HepG2 (cell line): ENCODE measurements around the gene PLEKHG2. TPM values are rescaled to one million over a fixed set of nuclear protein-coding genes. Genes with fewer than 3 reads are reported as not detected.
A peak's percentile ranks its signal among the peaks of the same experiment; 100 is the strongest.

Experiments
- ATAC-seq: fragments of 200-7000 bp; cut with Tn5 transposase; 3 replicates; pipeline ENCODE4 v1.9.1; 2020; ENCODE audit warnings: mild to moderate bottlenecking, moderate library complexity
- BruUV-seq: library from RNA; stranded (reverse); fragments of 400-500 nt; replicated peaks from 2 replicates; lab custom pipeline; 2021; lab: Mats Ljungman, UMichigan
- CTCF ChIA-PET: fragments of 300-600 bp; formaldehyde crosslinking; extraction: SDS; loops from one replicate; lab custom pipeline; 2021; ENCODE audit warnings: low total read pairs, inconsistent platforms, low intra/inter-chr PET ratio; lab: Yijun Ruan, JAX
- POLR2A ChIA-PET: fragments of 350-600 bp; sonication (Branson Sonifier 250); formaldehyde crosslinking; loops from one replicate; lab custom pipeline; 2020; ENCODE audit warnings: antibody characterized with exemption, inconsistent platforms; lab: Yijun Ruan, JAX
- DNase-seq: peaks from one replicate; pipeline ENCODE4 v3.0.0-alpha.2; 2015; ENCODE audit warnings: low spot score
- FAIRE-seq: peaks from 3 replicates; lab custom pipeline; 2011; peaks lifted over from hg19 to GRCh38; lab: Jason Lieb, UNC
- H2AFZ ChIP-seq: one replicate; pipeline ENCODE4 v1.6.1; 2011; ENCODE audit warnings: low read length, inconsistent platforms
- H3K27ac ChIP-seq: fragments of 300-600 bp; 3 replicates; pipeline ENCODE4 v1.8.0; 2011; ENCODE audit warnings: mixed run types, mild to moderate bottlenecking, mixed read lengths, low read length, inconsistent platforms; ENCODE audit not compliant: insufficient read depth; ENCODE audit errors: extremely low read length
- H3K27me3 ChIP-seq, 2 experiments: fragments of 200-600 bp in 1 of 2; 2 replicates in 1 of 2; 3 replicates in 1 of 2; pipeline versions ENCODE4 v1.6.0 to v1.8.0; 2011; ENCODE audit warnings: low read length in 2 of 2, mild to moderate bottlenecking in 2 of 2, moderate library complexity in 2 of 2, inconsistent platforms in 1 of 2; ENCODE audit not compliant: insufficient read depth in 2 of 2, control insufficient read depth in 1 of 2
- H3K36me3 ChIP-seq, 2 experiments: fragments of 200-600 bp in 1 of 2; replicated peaks in 1 of 2; 2 replicates in 1 of 2; 3 replicates in 1 of 2; pipeline versions ENCODE4 v1.5.1 to v1.8.0; 2011; ENCODE audit warnings: low read length in 2 of 2, inconsistent platforms in 1 of 2; ENCODE audit not compliant: insufficient read depth in 2 of 2, control insufficient read depth in 1 of 2
- H3K4me1 ChIP-seq: 2 replicates; pipeline ENCODE4 v1.5.1; 2012; ENCODE audit warnings: low read length, inconsistent platforms; ENCODE audit not compliant: insufficient read depth
- H3K4me2 ChIP-seq: 2 replicates; pipeline ENCODE4 v1.6.0; 2011; ENCODE audit warnings: low read depth, low read length, inconsistent platforms
- H3K4me3 ChIP-seq, 3 experiments: fragments of 200-600 bp in 1 of 3; sonication (generic), shearing (Covaris generic) in 1 of 3; replicated peaks in 1 of 3; 2 replicates each; pipeline ENCODE4 v1.5.1; 2011 to 2016; ENCODE audit warnings: low read length in 3 of 3, inconsistent platforms in 2 of 3, low read depth in 2 of 3, mild to moderate bottlenecking in 2 of 3, control low read depth in 1 of 3, mixed read lengths in 1 of 3; ENCODE audit not compliant: insufficient read depth in 1 of 3
- H3K79me2 ChIP-seq: one replicate; pipeline ENCODE4 v1.6.1; 2011; ENCODE audit warnings: low read length, inconsistent platforms; ENCODE audit not compliant: insufficient read depth
- H3K9ac ChIP-seq: 2 replicates; pipeline ENCODE4 v1.6.0; 2011; ENCODE audit warnings: mild to moderate bottlenecking, low read depth, low read length, inconsistent platforms; ENCODE audit not compliant: insufficient read depth
- H3K9me3 ChIP-seq: 2 replicates; pipeline ENCODE4 v1.5.1; 2012; ENCODE audit warnings: mild to moderate bottlenecking, low read length
- H4K20me1 ChIP-seq: 2 replicates; pipeline ENCODE4 v1.6.0; 2011; ENCODE audit warnings: inconsistent platforms, mild to moderate bottlenecking, low read length, moderate library complexity; ENCODE audit not compliant: insufficient read depth
- CHD4 ChIP-seq: fragments of 200-600 bp; sonication (generic); IDR thresholded peaks from 2 replicates; pipeline ENCODE4 v1.7.0; 2017; ENCODE audit warnings: mild to moderate bottlenecking, low read length, borderline replicate concordance
- POLR2G ChIP-seq: fragments of 200-400 bp; formaldehyde crosslinking; IDR thresholded peaks from 2 replicates; pipeline ENCODE4 v1.6.1; 2018; ENCODE audit warnings: mild to moderate bottlenecking, low read depth, low read length, moderate library complexity
- WGBS: methylation state at CpG from one replicate; pipeline ENCODE4 v1.1.6; 2017; ENCODE audit warnings: low lambda C conversion rate; 5-methylcytosine and 5-hydroxymethylcytosine counted together
- in situ Hi-C: cut with HindIII; loops from 2 replicates; pipeline ENCODE4 v1.10.0; 2017; ENCODE audit warnings: low pct_unique_long_range_greater_than_20kb; ENCODE audit not compliant: extremely low pct_ligation_motif_present
- intact Hi-C: fragments of 100-400 bp; cut with micrococcal nuclease; formaldehyde crosslinking; loops from one replicate; pipeline ENCODE4 v1.10.0; 2022; ENCODE audit not compliant: unreplicated experiment
- polyA plus RNA-seq, 8 experiments: library from polyadenylated mRNA; depleted of rRNA in 3 of 8; stranded (reverse) in 7 of 8; unstranded in 1 of 8; fragments of >200 nt; fragmentation: Illumina TruSeq in 4 of 8; extraction: Trizol in 4 of 8; gene quantifications; 2 replicates each; pipeline versions ENCODE4 v1.2.1 to v1.2.3, GENCODE V29; 2011 to 2016; ENCODE audit warnings: low read depth in 4 of 8, missing spikeins in 1 of 8, mixed read lengths in 1 of 8; ENCODE audit not compliant: insufficient read depth in 1 of 8
- total RNA-seq, 5 experiments: library from RNA; depleted of rRNA; stranded (reverse); fragments of >200 nt; fragmentation: Illumina TruSeq; extraction: Trizol; gene quantifications; 2 replicates each; pipeline ENCODE4 v1.2.3, GENCODE V29; 2016; ENCODE audit warnings: low read depth in 1 of 5
- TF ChIP-seq, protein P1 (sequence below): sonication (generic); formaldehyde crosslinking; IDR thresholded peaks from 2 replicates; pipeline ENCODE4 v1.8.0; 2022; ENCODE audit warnings: missing genetic modification reagents, mild to moderate bottlenecking, borderline replicate concordance
- TF ChIP-seq, protein P2 (sequence below): sonication (generic); formaldehyde crosslinking; IDR thresholded peaks from 2 replicates; pipeline ENCODE4 v1.4.0; 2020; ENCODE audit warnings: mild to moderate bottlenecking, missing genetic modification reagents
- TF ChIP-seq, protein P3 (sequence below), 2 experiments: sonication (generic) in 1 of 2; formaldehyde crosslinking in 1 of 2; IDR thresholded peaks; 2 replicates each; pipeline versions ENCODE4 v1.4.0 to v1.6.1; 2018 to 2020; ENCODE audit warnings: missing genetic modification reagents in 2 of 2, borderline replicate concordance in 1 of 2, low read depth in 1 of 2, mild to moderate bottlenecking in 1 of 2, missing biosample characterization in 1 of 2

PLEKHG2 gene
- total and polyA plus RNA-seq, 2 of the 13 experiments (the other 11 are each of a cell fraction or from before 2014, with no cell fraction given), result 3.6 to 6.8 TPM

DNA sequence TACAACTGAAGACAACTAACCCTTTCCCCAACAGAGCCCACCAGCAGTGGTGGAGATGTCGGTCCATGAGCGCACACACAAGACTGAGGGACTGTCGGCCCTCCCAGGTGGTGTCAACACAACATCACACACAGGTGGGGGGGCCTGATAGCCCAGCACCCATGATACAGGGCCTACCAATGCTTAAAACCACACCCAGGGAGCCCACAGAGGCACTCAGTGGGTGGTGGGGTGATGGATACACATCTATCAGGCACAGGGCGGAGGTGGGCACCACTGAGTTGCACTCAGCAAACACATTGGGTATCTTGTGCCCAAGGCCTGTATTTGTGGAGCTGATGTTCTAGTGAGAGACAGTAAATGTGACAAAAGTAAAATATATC is 12.8 kb upstream of the PLEKHG2 start:
- Histone ChIP-seq H3K79me2 (no peaks in the 10 kb centered on the region), H2AFZ (no peak overlapping the region), H3K4me3 (no peak overlapping the region), H3K4me2 (peak overlapping the region; percentile 39), H3K9ac (0 out of 2 replicates have a peak overlapping the region, but pooled peaks have one; percentile 10), H4K20me1 (no peaks in the 10 kb centered on the region), H3K27ac (peak overlapping the region; percentile 98), H3K4me1 (peaks cover 65% of the 10 kb centered on the region), H3K27me3 (no peaks in the 10 kb centered on the region), H3K36me3 (0 out of 5 replicates have a peak, but pooled peaks cover 0 to 3% of the 10 kb centered on the region in 2 experiments), H3K9me3 (no peaks in the 10 kb centered on the region)
- no TSS peak for BruUV-seq
- 95% methylated on average over 3 of the region's 4 CpGs for WGBS
- FAIRE-seq, result no peak
- no peak for DNase-seq
- 0 out of 2 replicates have a peak, but pooled peaks have one; percentile 22 for TF ChIP-seq POLR2G
- TF ChIP-seq, protein P1, sequence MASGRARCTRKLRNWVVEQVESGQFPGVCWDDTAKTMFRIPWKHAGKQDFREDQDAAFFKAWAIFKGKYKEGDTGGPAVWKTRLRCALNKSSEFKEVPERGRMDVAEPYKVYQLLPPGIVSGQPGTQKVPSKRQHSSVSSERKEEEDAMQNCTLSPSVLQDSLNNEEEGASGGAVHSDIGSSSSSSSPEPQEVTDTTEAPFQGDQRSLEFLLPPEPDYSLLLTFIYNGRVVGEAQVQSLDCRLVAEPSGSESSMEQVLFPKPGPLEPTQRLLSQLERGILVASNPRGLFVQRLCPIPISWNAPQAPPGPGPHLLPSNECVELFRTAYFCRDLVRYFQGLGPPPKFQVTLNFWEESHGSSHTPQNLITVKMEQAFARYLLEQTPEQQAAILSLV (CRISPR knock-in tag), result 0 out of 2 replicates have a peak, but pooled peaks have one; percentile 27
- 0 out of 2 replicates have a peak, but pooled peaks have one; percentile 1 for TF ChIP-seq CHD4
- TF ChIP-seq, protein P2, sequence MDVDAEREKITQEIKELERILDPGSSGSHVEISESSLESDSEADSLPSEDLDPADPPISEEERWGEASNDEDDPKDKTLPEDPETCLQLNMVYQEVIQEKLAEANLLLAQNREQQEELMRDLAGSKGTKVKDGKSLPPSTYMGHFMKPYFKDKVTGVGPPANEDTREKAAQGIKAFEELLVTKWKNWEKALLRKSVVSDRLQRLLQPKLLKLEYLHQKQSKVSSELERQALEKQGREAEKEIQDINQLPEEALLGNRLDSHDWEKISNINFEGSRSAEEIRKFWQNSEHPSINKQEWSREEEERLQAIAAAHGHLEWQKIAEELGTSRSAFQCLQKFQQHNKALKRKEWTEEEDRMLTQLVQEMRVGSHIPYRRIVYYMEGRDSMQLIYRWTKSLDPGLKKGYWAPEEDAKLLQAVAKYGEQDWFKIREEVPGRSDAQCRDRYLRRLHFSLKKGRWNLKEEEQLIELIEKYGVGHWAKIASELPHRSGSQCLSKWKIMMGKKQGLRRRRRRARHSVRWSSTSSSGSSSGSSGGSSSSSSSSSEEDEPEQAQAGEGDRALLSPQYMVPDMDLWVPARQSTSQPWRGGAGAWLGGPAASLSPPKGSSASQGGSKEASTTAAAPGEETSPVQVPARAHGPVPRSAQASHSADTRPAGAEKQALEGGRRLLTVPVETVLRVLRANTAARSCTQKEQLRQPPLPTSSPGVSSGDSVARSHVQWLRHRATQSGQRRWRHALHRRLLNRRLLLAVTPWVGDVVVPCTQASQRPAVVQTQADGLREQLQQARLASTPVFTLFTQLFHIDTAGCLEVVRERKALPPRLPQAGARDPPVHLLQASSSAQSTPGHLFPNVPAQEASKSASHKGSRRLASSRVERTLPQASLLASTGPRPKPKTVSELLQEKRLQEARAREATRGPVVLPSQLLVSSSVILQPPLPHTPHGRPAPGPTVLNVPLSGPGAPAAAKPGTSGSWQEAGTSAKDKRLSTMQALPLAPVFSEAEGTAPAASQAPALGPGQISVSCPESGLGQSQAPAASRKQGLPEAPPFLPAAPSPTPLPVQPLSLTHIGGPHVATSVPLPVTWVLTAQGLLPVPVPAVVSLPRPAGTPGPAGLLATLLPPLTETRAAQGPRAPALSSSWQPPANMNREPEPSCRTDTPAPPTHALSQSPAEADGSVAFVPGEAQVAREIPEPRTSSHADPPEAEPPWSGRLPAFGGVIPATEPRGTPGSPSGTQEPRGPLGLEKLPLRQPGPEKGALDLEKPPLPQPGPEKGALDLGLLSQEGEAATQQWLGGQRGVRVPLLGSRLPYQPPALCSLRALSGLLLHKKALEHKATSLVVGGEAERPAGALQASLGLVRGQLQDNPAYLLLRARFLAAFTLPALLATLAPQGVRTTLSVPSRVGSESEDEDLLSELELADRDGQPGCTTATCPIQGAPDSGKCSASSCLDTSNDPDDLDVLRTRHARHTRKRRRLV (CRISPR knock-in tag), result no peak
- TF ChIP-seq, protein P3, sequence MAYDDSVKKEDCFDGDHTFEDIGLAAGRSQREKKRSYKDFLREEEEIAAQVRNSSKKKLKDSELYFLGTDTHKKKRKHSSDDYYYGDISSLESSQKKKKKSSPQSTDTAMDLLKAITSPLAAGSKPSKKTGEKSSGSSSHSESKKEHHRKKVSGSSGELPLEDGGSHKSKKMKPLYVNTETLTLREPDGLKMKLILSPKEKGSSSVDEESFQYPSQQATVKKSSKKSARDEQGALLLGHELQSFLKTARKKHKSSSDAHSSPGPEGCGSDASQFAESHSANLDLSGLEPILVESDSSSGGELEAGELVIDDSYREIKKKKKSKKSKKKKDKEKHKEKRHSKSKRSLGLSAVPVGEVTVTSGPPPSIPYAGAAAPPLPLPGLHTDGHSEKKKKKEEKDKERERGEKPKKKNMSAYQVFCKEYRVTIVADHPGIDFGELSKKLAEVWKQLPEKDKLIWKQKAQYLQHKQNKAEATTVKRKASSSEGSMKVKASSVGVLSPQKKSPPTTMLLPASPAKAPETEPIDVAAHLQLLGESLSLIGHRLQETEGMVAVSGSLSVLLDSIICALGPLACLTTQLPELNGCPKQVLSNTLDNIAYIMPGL (CRISPR knock-in tag; IDR thresholded peaks at IDR 0.05; ENCODE audit: borderline replicate concordance in 1 of 2, low read depth in 1 of 2), result 0 out of 4 replicates have a peak, but pooled peaks of 1 of the 2 experiments have one; percentile 13
- ATAC-seq, result no peak
- POLR2A ChIA-PET, result interaction anchor here (1.2 to 3.4 kb wide), 6 partner anchors 8 to 46 kb away, joined by 3 to 123 read pairs (median 17); partner anchors contain the start of genes MED29, PAF1, PLEKHG2 and SUPT5H
- intact Hi-C loops (loop anchor here (5.0 kb wide), 1 partner anchor 1043 kb away; the partner anchor contains the start of gene SERTAD3), in situ Hi-C loops (no loop called here)
- CTCF ChIA-PET, result interaction anchor here (4.2 kb wide), 1 partner anchor 12 kb away, joined by 127 read pairs; the partner anchor contains the start of gene PLEKHG2
